ENCODE measurements around the gene UNC5A.

GRCh38 chr5:176906126-176906525 lies 95.8 kb downstream of the UNC5A start:
- TF ChIP-seq CTCF (IDR thresholded peaks at IDR 0.05) (no peak), POLR2A (IDR thresholded peaks at IDR 0.05) (no peak)

Measured in testis (tissue), 2 donors.